Smooth muscle cell (in vitro differentiated cells): ENCODE results near the gene DCC. TPM values are rescaled to one million over a fixed set of nuclear protein-coding genes. Genes with fewer than 3 reads are reported as not detected.

Source experiments
- DNase-seq: peaks from one replicate; lab custom pipeline; 2025; ENCODE audit not compliant: unreplicated experiment; lab: John Stamatoyannopoulos, UW
- H2AFZ ChIP-seq: fragments of 200-600 bp; sonication (generic); 2 replicates; pipeline ENCODE4 v1.6.0; 2016; ENCODE audit warnings: antibody characterized with exemption, low read depth, mild to moderate bottlenecking
- H3F3A ChIP-seq: fragments of 200-600 bp; sonication (generic); 2 replicates; pipeline ENCODE4 v1.6.0; 2017; ENCODE audit warnings: antibody characterized with exemption, low read depth
- H3K27ac ChIP-seq: fragments of 200-600 bp; sonication (generic); 2 replicates; pipeline ENCODE4 v1.5.1; 2016; ENCODE audit warnings: low read depth, mild to moderate bottlenecking
- H3K27me3 ChIP-seq: fragments of 200-600 bp; sonication (generic); 2 replicates; pipeline ENCODE4 v1.6.1; 2016; ENCODE audit warnings: low read depth, mild to moderate bottlenecking
- H3K36me3 ChIP-seq: fragments of 200-600 bp; sonication (generic); 2 replicates; pipeline ENCODE4 v1.5.1; 2016; ENCODE audit warnings: low read depth
- H3K4me1 ChIP-seq: fragments of 200-600 bp; sonication (generic); 2 replicates; pipeline ENCODE4 v1.5.1; 2016; ENCODE audit warnings: low read depth
- H3K4me2 ChIP-seq: fragments of 200-600 bp; sonication (generic); 2 replicates; pipeline ENCODE4 v1.6.0; 2016; ENCODE audit warnings: mild to moderate bottlenecking
- H3K4me3 ChIP-seq: fragments of 200-600 bp; sonication (generic); 2 replicates; pipeline ENCODE4 v1.5.1; 2016; ENCODE audit warnings: mild to moderate bottlenecking
- H3K79me2 ChIP-seq: fragments of 200-600 bp; sonication (generic); 2 replicates; pipeline ENCODE4 v1.6.0; 2016; ENCODE audit warnings: low read depth, mild to moderate bottlenecking
- H3K9ac ChIP-seq: fragments of 200-600 bp; sonication (generic); 2 replicates; pipeline ENCODE4 v1.6.0; 2016; ENCODE audit warnings: low read depth
- H3K9me3 ChIP-seq: fragments of 200-600 bp; sonication (generic); replicated peaks from 2 replicates; pipeline ENCODE4 v1.5.1; 2016; ENCODE audit warnings: low read depth
- H4K20me1 ChIP-seq: fragments of 200-600 bp; sonication (generic); 2 replicates; pipeline ENCODE4 v1.6.0; 2016; ENCODE audit warnings: low read depth
- CTCF ChIP-seq: fragments of 200-600 bp; sonication (generic); IDR thresholded peaks from 2 replicates; pipeline ENCODE4 v1.5.1; 2017; ENCODE audit warnings: borderline replicate concordance, mild to moderate bottlenecking, antibody characterized with exemption; ENCODE audit not compliant: insufficient read depth, poor library complexity, severe bottlenecking
- WGBS: methylation state at CpG from one replicate; pipeline ENCODE4 v1.1.7; 2016; ENCODE audit warnings: low lambda C conversion rate; 5-methylcytosine and 5-hydroxymethylcytosine counted together
- polyA plus RNA-seq: library from polyadenylated mRNA; unstranded; fragments of >200 nt; fragmentation: Nextera tagmentation; extraction: Ambion mirVana; gene quantifications from 2 replicates; pipeline ENCODE4 v1.2.1, GENCODE V29; 2016
- total RNA-seq: library from RNA; depleted of rRNA; stranded (reverse); fragments of >200 nt; gene quantifications from 2 replicates; pipeline ENCODE4 v1.2.3, GENCODE V29; 2014

The DCC gene
- total and polyA plus RNA-seq, 2 experiments from 2014 or later, result not detected

DNA sequence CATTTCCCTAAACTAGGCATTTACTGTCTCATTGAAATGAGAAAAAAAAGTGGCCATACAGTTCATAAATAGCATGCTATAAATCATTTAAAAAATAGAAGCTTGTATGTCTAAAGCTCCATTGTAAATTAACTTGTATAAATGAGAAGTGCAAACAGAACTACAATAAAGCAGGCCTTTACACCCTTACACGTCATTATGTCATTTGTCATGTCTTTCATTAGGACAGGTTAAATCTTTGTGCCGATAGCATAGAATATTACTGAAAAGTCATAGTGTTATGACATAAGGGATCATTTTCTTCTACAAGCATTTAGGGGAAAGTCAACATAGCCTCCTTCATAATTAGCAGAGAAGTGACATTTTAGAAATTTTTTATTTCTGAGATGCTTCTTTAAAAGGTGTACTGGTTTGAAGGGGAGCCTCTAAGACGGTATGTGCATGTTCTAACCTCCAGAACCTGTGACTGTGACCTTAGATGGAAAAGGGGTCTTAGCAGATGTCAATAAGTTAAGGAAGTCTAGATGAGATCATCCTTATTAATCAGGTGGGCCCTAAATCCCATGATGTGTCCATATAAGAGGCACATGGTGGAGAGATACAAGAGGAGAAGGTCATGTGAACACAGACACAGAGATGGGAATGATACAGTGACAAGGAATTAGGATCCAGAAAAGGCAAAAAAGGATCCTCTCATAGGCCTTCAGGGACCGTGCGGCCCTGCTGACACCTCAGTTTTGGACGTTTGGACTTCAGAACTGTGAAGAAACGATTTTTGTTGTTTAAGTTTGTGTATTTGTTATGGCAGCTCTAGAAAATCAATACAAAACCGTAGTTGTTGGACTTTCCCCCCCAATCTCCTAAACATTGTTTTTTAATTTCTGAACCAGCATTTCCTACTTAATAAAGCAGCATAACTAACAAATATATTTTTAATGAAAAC lies 1020.8 kb downstream of the DCC start:
- Histone ChIP-seq H3K79me2 (no peaks in the 10 kb centered on the region), H3K4me2 (no peak overlapping the region), H3K36me3 (no peaks in the 10 kb centered on the region), H3F3A (no peaks in the 10 kb centered on the region), H3K27me3 (no peaks in the 10 kb centered on the region), H3K4me1 (no peaks in the 10 kb centered on the region), H3K4me3 (no peak overlapping the region), H3K27ac (no peak overlapping the region), H2AFZ (no peak overlapping the region), H3K9ac (no peak overlapping the region), H4K20me1 (no peaks in the 10 kb centered on the region), H3K9me3 (no peaks in the 10 kb centered on the region)
- DNase-seq, result no peak
- WGBS, result 94% methylated on average over 8 of the region's 8 CpGs
- TF ChIP-seq CTCF, result no peak

DNA sequence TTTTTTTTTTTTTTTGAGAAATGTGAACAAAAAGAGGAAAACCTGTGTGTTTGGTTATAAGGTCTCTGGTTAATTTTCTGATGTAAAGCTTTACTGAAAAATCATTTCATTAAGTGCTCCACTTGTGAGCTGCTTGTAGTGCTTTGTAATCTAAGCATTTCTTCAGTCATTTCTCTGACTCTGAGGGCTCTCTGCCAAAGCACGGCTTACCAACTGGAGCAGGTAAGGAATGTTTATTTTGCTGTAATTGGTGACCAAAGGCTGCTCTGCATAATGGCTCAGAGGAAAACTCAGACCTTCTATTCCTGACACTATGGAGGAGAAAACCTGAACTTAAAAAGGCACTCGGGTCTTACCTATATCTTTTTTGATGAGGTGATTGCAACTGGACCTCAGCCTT lies 1035.6 kb downstream of the DCC start:
- Histone ChIP-seq H3K4me3 (no peak overlapping the region), H3K79me2 (no peaks in the 10 kb centered on the region), H2AFZ (no peak overlapping the region), H3K9ac (no peak overlapping the region), H3F3A (no peaks in the 10 kb centered on the region), H3K27me3 (no peaks in the 10 kb centered on the region), H4K20me1 (no peaks in the 10 kb centered on the region), H3K9me3 (no peaks in the 10 kb centered on the region), H3K36me3 (no peaks in the 10 kb centered on the region), H3K4me1 (peaks cover 10% of the 10 kb centered on the region), H3K27ac (no peak overlapping the region), H3K4me2 (no peak overlapping the region)
- no peak for TF ChIP-seq CTCF
- WGBS, result 67% methylated on average over 2 of the region's 2 CpGs
- DNase-seq, result no peak

- 93% methylated on average over 1 of the region's 1 CpG for WGBS
- Histone ChIP-seq H3K9me3 (no peaks in the 10 kb centered on the region), H3K27me3 (no peaks in the 10 kb centered on the region), H3K27ac (no peak overlapping the region), H3K9ac (no peak overlapping the region), H3K36me3 (no peaks in the 10 kb centered on the region), H3K4me2 (no peak overlapping the region), H2AFZ (no peak overlapping the region), H3K4me3 (no peak overlapping the region), H3K79me2 (no peaks in the 10 kb centered on the region), H3K4me1 (peaks cover 9% of the 10 kb centered on the region), H4K20me1 (no peaks in the 10 kb centered on the region), H3F3A (no peaks in the 10 kb centered on the region)
- no peak for DNase-seq
- peak; percentile 37 for TF ChIP-seq CTCF
These were observed 1040.2 kb downstream of the DCC start for GRCh38 chr18:53380063-53380639.
